ENCODE results near the gene MYADM. TPM values are rescaled to one million over a fixed set of nuclear protein-coding genes. Genes with fewer than 3 reads are reported as not detected.

MYADM gene
- total RNA-seq, 1 donor, result 17.4 TPM

DNA sequence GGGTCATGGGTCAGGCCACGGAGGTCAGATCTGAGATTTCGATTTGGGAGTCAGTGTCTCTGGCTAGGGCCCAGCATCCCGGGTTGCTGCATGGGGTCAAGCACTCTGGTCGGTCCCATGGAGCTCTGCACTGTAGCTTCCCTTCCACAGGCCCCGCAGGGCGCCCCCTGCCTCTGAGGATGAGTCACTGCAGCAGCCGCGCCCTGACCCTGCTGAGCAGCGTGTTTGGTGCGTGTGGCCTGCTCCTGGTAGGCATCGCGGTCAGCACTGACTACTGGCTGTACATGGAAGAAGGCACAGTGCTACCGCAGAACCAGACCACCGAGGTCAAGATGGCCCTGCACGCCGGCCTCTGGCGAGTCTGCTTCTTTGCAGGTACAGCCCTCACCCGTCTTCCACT is 45.0 kb downstream of the MYADM start:
- DNase-seq (ENCODE audit: insufficient read length, low spot score, missing footprints), result peak; percentile 62
- Histone ChIP-seq H3K4me2 (ENCODE audit: insufficient read depth, low read length) (no peak overlapping the region), H3K4me3 (ENCODE audit: insufficient read depth, low read length) (no peak overlapping the region), H3K36me3 (ENCODE audit: insufficient read depth, low read length) (no peaks in the 10 kb centered on the region), H2AFZ (ENCODE audit: low read length) (no peak overlapping the region), H4K20me1 (ENCODE audit: insufficient read depth, low read length) (no peaks in the 10 kb centered on the region), H3K27ac (ENCODE audit: low read depth, low read length) (no peak overlapping the region), H3K79me2 (ENCODE audit: insufficient read depth, low read length) (no peaks in the 10 kb centered on the region), H3K27me3 (ENCODE audit: insufficient read depth, low read length) (peaks cover 33% of the 10 kb centered on the region), H3K9me3 (ENCODE audit: low read depth, low read length) (no peaks in the 10 kb centered on the region), H3K4me1 (ENCODE audit: insufficient read depth, low read length) (no peaks in the 10 kb centered on the region)
- TF ChIP-seq, protein P1, sequence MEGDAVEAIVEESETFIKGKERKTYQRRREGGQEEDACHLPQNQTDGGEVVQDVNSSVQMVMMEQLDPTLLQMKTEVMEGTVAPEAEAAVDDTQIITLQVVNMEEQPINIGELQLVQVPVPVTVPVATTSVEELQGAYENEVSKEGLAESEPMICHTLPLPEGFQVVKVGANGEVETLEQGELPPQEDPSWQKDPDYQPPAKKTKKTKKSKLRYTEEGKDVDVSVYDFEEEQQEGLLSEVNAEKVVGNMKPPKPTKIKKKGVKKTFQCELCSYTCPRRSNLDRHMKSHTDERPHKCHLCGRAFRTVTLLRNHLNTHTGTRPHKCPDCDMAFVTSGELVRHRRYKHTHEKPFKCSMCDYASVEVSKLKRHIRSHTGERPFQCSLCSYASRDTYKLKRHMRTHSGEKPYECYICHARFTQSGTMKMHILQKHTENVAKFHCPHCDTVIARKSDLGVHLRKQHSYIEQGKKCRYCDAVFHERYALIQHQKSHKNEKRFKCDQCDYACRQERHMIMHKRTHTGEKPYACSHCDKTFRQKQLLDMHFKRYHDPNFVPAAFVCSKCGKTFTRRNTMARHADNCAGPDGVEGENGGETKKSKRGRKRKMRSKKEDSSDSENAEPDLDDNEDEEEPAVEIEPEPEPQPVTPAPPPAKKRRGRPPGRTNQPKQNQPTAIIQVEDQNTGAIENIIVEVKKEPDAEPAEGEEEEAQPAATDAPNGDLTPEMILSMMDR (IDR thresholded peaks at IDR 0.05; ENCODE audit: extremely low read depth, low read depth, low read length), result no peak

DNA sequence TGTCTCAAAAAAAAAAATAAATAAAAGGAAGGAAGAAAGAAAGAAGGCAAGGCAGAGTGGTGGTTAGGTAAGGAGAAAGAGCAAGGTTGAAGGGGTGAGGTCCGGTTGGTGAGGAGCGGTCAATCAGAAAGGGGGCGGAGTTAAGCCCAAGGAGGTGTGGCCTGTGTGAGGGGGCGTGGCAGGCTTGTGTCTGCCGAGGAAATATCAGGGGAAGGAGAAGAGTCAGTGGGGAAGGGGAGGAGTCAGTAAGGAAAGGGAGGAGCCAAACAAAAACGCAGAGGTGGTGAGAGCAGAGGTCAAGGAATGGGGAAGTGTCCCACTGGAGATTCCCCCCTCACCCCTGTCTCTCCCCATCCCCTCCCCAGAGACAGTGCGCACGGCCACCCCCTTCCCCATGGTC is 47.3 kb downstream of the MYADM start:
- Histone ChIP-seq H3K27me3 (ENCODE audit: insufficient read depth, low read length) (peaks cover 13% of the 10 kb centered on the region), H2AFZ (ENCODE audit: low read length) (no peak overlapping the region), H3K9me3 (ENCODE audit: low read depth, low read length) (no peaks in the 10 kb centered on the region), H4K20me1 (ENCODE audit: insufficient read depth, low read length) (no peaks in the 10 kb centered on the region), H3K4me2 (ENCODE audit: insufficient read depth, low read length) (no peak overlapping the region), H3K27ac (ENCODE audit: low read depth, low read length) (no peak overlapping the region), H3K79me2 (ENCODE audit: insufficient read depth, low read length) (no peaks in the 10 kb centered on the region), H3K36me3 (ENCODE audit: insufficient read depth, low read length) (no peaks in the 10 kb centered on the region), H3K4me3 (ENCODE audit: insufficient read depth, low read length) (no peak overlapping the region), H3K4me1 (ENCODE audit: insufficient read depth, low read length) (no peaks in the 10 kb centered on the region)
- peak; percentile 59 for DNase-seq (ENCODE audit: insufficient read length, low spot score, missing footprints)
- TF ChIP-seq, protein P1 (IDR thresholded peaks at IDR 0.05; ENCODE audit: extremely low read depth, low read depth, low read length), result no peak

DNA sequence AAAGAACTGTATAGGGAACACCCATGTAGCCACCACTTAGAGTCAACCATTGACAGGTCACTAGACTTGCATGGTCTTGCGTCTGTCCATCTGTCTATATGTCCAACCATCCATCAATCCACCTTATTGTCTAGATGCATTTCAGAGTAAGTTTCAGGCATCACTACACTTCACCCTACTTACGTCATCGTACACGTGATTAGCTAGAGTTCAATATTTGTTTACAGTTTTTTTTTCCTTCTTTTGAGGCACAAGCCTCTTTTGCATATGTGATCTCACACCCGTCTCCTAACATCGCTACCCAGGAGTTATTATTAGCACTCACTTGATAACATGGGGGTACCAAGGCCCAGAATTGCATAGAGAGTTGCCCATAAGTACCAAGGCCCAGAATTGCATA is 48.3 kb downstream of the MYADM start:
- Histone ChIP-seq H3K9me3 (ENCODE audit: low read depth, low read length) (no peaks in the 10 kb centered on the region), H3K4me3 (ENCODE audit: insufficient read depth, low read length) (no peak overlapping the region), H3K27me3 (ENCODE audit: insufficient read depth, low read length) (peaks cover 4% of the 10 kb centered on the region), H3K27ac (ENCODE audit: low read depth, low read length) (no peak overlapping the region), H3K36me3 (ENCODE audit: insufficient read depth, low read length) (no peaks in the 10 kb centered on the region), H2AFZ (ENCODE audit: low read length) (no peak overlapping the region), H3K4me2 (ENCODE audit: insufficient read depth, low read length) (no peak overlapping the region), H3K4me1 (ENCODE audit: insufficient read depth, low read length) (no peaks in the 10 kb centered on the region), H4K20me1 (ENCODE audit: insufficient read depth, low read length) (no peaks in the 10 kb centered on the region), H3K79me2 (ENCODE audit: insufficient read depth, low read length) (no peaks in the 10 kb centered on the region)
- peak; percentile 30 for DNase-seq (ENCODE audit: insufficient read length, low spot score, missing footprints)
- TF ChIP-seq, protein P1 (IDR thresholded peaks at IDR 0.05; ENCODE audit: extremely low read depth, low read depth, low read length), result no peak

DNA sequence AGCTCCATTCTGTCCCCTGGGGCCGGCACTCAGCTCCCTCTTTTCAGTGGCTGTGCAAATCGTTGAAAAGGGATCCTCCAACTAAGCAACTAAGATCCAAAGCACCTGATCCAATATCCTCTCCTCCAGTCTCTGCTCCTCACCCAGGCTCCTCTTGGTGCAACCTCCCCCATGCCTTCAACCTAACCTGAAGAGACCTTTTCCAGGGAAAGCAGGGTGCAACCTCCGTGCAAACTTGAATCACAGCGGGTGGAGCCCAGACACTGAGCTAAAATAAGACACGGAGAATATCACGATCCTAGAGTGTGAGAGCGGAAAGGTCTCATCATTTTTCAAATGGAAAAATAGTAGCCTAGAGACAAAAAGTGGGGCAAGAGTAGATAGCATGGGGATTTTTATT is 49.7 kb downstream of the MYADM start:
- Histone ChIP-seq H3K4me3 (ENCODE audit: insufficient read depth, low read length) (no peak overlapping the region), H4K20me1 (ENCODE audit: insufficient read depth, low read length) (no peaks in the 10 kb centered on the region), H3K4me2 (ENCODE audit: insufficient read depth, low read length) (no peak overlapping the region), H3K79me2 (ENCODE audit: insufficient read depth, low read length) (no peaks in the 10 kb centered on the region), H3K36me3 (ENCODE audit: insufficient read depth, low read length) (no peaks in the 10 kb centered on the region), H3K4me1 (ENCODE audit: insufficient read depth, low read length) (no peaks in the 10 kb centered on the region), H3K9me3 (ENCODE audit: low read depth, low read length) (no peaks in the 10 kb centered on the region), H3K27ac (ENCODE audit: low read depth, low read length) (no peak overlapping the region), H3K27me3 (ENCODE audit: insufficient read depth, low read length) (no peaks in the 10 kb centered on the region), H2AFZ (ENCODE audit: low read length) (no peak overlapping the region)
- peak; percentile 3 for DNase-seq (ENCODE audit: insufficient read length, low spot score, missing footprints)
- TF ChIP-seq, protein P1 (IDR thresholded peaks at IDR 0.05; ENCODE audit: extremely low read depth, low read depth, low read length), result no peak

Other genes with a start within 250 kb of the MYADM start
- not detected in 2 replicates for gene DPRX, start 235.9 kb upstream of the MYADM start, total RNA-seq
- under 0.01 TPM in 1 of 2 replicates, not detected in the other for gene NLRP12, start 43.6 kb upstream of the MYADM start, total RNA-seq
- under 0.01 TPM in 1 of 2 replicates, not detected in the other for gene PRKCG, start 14.3 kb downstream of the MYADM start, total RNA-seq
- not detected in 2 replicates for gene CACNG7, start 41.4 kb downstream of the MYADM start, total RNA-seq
- not detected in 2 replicates for gene CACNG8, start 95.1 kb downstream of the MYADM start, total RNA-seq
- 0.36 TPM in 1 of 2 replicates, not detected in the other for gene CACNG6, start 123.8 kb downstream of the MYADM start, total RNA-seq
- gene VSTM1, start 196.0 kb downstream of the MYADM start, total RNA-seq, result not detected in 2 replicates
- gene TARM1, start 213.5 kb downstream of the MYADM start, total RNA-seq, result not detected in 2 replicates
- 0.36 and 0.59 TPM in 2 replicates for gene OSCAR, start 232.9 kb downstream of the MYADM start, total RNA-seq
- gene NDUFA3, start 235.0 kb downstream of the MYADM start, total RNA-seq, result 6.8 and 8.3 TPM in 2 replicates
- gene TFPT, start 247.8 kb downstream of the MYADM start, total RNA-seq, result 17.4 TPM in 2 replicates
- 42.1 and 46.7 TPM in 2 replicates for gene PRPF31, start 247.9 kb downstream of the MYADM start, total RNA-seq